Measurements from ENCODE around the gene MINDY4B. TPM values are rescaled to one million over a fixed set of nuclear protein-coding genes. Genes with fewer than 3 reads are reported as not detected.
A peak's percentile ranks its signal among the peaks of the same experiment; 100 is the strongest.

MINDY4B gene
- total and polyA plus RNA-seq, 2 experiments from 2014 or later: not detected

GRCh38 chr3:150876611-150877265 lies 28.5 kb downstream of the MINDY4B start:
- Mint-ChIP-seq H3K4me3 (no peak overlapping the region), H3K36me3 (ENCODE audit: low read depth) (no peaks in the 10 kb centered on the region), H3K9me3 (no peaks in the 10 kb centered on the region), H3K4me1 (no peaks in the 10 kb centered on the region), H3K27me3 (ENCODE audit: insufficient read depth, low read depth, poor library complexity) (no peaks in the 10 kb centered on the region), H3K27ac (no peak overlapping the region)
- H3K4me3 ChIP-seq: no peak overlapping the region
- H3K27ac ChIP-seq (ENCODE audit: low read depth): no peak overlapping the region
- DNase-seq (ENCODE audit: low spot score) (no peak), ATAC-seq (no peak)
- peak overlapping the region; percentile 43; the same call in 1 of the 2 replicates for H2AFZ ChIP-seq
- H3F3A ChIP-seq (replicated peaks; ENCODE audit: low read depth): no peaks in the 10 kb centered on the region
- H3K9me2 ChIP-seq (ENCODE audit: insufficient read depth): no peaks in the 10 kb centered on the region
- H3K4me1 ChIP-seq (ENCODE audit: insufficient read depth): no peaks in the 10 kb centered on the region
- no peaks in the 10 kb centered on the region for H3K36me3 ChIP-seq (ENCODE audit: insufficient read depth)
- no peaks in the 10 kb centered on the region for H4K20me1 ChIP-seq (replicated peaks; ENCODE audit: insufficient read depth)
- TF ChIP-seq STAT1 (IDR thresholded peaks at IDR 0.05; ENCODE audit: unreplicated experiment) (no peak), REST (IDR thresholded peaks at IDR 0.05; ENCODE audit: unreplicated experiment) (no peak), NANOG (IDR thresholded peaks at IDR 0.05; ENCODE audit: borderline replicate concordance) (no peak), ETS1 (IDR thresholded peaks at IDR 0.05) (no peak), EZH2 (IDR thresholded peaks at IDR 0.05; ENCODE audit: low read depth, unreplicated experiment) (no peak), JUNB (IDR thresholded peaks at IDR 0.05; ENCODE audit: unreplicated experiment) (no peak), EZH2phosphoT487 (IDR thresholded peaks at IDR 0.05; ENCODE audit: unreplicated experiment) (no peak), ZNF331 (CRISPR knock-in tag; IDR thresholded peaks at IDR 0.05; ENCODE audit: low read depth) (no peak), POLR2AphosphoS5 (IDR thresholded peaks at IDR 0.05; ENCODE audit: low read depth) (no peak), CREB1 (CRISPR knock-in tag; IDR thresholded peaks at IDR 0.05; ENCODE audit: low read depth) (no peak), ZNF114 (CRISPR knock-in tag; IDR thresholded peaks at IDR 0.05) (no peak)
- TF ChIP-seq, protein P1, sequence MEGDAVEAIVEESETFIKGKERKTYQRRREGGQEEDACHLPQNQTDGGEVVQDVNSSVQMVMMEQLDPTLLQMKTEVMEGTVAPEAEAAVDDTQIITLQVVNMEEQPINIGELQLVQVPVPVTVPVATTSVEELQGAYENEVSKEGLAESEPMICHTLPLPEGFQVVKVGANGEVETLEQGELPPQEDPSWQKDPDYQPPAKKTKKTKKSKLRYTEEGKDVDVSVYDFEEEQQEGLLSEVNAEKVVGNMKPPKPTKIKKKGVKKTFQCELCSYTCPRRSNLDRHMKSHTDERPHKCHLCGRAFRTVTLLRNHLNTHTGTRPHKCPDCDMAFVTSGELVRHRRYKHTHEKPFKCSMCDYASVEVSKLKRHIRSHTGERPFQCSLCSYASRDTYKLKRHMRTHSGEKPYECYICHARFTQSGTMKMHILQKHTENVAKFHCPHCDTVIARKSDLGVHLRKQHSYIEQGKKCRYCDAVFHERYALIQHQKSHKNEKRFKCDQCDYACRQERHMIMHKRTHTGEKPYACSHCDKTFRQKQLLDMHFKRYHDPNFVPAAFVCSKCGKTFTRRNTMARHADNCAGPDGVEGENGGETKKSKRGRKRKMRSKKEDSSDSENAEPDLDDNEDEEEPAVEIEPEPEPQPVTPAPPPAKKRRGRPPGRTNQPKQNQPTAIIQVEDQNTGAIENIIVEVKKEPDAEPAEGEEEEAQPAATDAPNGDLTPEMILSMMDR (conservative IDR thresholded peaks at IDR 0.05; ENCODE audit: low read depth in 2 of 2): no peak
- TF ChIP-seq, protein P2, sequence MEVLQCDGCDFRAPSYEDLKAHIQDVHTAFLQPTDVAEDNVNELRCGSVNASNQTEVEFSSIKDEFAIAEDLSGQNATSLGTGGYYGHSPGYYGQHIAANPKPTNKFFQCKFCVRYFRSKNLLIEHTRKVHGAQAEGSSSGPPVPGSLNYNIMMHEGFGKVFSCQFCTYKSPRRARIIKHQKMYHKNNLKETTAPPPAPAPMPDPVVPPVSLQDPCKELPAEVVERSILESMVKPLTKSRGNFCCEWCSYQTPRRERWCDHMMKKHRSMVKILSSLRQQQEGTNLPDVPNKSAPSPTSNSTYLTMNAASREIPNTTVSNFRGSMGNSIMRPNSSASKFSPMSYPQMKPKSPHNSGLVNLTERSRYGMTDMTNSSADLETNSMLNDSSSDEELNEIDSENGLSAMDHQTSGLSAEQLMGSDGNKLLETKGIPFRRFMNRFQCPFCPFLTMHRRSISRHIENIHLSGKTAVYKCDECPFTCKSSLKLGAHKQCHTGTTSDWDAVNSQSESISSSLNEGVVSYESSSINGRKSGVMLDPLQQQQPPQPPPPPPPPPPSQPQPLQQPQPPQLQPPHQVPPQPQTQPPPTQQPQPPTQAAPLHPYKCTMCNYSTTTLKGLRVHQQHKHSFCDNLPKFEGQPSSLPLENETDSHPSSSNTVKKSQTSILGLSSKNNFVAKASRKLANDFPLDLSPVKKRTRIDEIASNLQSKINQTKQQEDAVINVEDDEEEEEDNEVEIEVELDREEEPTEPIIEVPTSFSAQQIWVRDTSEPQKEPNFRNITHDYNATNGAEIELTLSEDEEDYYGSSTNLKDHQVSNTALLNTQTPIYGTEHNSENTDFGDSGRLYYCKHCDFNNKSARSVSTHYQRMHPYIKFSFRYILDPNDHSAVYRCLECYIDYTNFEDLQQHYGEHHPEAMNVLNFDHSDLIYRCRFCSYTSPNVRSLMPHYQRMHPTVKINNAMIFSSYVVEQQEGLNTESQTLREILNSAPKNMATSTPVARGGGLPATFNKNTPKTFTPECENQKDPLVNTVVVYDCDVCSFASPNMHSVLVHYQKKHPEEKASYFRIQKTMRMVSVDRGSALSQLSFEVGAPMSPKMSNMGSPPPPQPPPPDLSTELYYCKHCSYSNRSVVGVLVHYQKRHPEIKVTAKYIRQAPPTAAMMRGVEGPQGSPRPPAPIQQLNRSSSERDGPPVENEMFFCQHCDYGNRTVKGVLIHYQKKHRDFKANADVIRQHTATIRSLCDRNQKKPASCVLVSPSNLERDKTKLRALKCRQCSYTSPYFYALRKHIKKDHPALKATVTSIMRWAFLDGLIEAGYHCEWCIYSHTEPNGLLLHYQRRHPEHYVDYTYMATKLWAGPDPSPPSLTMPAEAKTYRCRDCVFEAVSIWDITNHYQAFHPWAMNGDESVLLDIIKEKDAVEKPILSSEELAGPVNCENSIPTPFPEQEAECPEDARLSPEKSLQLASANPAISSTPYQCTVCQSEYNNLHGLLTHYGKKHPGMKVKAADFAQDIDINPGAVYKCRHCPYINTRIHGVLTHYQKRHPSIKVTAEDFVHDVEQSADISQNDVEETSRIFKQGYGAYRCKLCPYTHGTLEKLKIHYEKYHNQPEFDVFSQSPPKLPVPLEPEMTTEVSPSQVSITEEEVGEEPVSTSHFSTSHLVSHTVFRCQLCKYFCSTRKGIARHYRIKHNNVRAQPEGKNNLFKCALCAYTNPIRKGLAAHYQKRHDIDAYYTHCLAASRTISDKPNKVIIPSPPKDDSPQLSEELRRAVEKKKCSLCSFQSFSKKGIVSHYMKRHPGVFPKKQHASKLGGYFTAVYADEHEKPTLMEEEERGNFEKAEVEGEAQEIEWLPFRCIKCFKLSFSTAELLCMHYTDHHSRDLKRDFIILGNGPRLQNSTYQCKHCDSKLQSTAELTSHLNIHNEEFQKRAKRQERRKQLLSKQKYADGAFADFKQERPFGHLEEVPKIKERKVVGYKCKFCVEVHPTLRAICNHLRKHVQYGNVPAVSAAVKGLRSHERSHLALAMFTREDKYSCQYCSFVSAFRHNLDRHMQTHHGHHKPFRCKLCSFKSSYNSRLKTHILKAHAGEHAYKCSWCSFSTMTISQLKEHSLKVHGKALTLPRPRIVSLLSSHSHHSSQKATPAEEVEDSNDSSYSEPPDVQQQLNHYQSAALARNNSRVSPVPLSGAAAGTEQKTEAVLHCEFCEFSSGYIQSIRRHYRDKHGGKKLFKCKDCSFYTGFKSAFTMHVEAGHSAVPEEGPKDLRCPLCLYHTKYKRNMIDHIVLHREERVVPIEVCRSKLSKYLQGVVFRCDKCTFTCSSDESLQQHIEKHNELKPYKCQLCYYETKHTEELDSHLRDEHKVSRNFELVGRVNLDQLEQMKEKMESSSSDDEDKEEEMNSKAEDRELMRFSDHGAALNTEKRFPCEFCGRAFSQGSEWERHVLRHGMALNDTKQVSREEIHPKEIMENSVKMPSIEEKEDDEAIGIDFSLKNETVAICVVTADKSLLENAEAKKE (CRISPR knock-in tag; IDR thresholded peaks at IDR 0.05): no peak
- H3K79me2 ChIP-seq (replicated peaks; ENCODE audit: insufficient read depth): no peaks in the 10 kb centered on the region
- no peaks in the 10 kb centered on the region for H3K27me3 ChIP-seq (ENCODE audit: insufficient read depth)
- no peak overlapping the region for H3K4me2 ChIP-seq

Data from GM23338 (cell line).